Caco-2 (cell line): ENCODE results near the gene RNF112. TPM values are rescaled to one million over a fixed set of nuclear protein-coding genes. Genes with fewer than 3 reads are reported as not detected.

Source experiments
- BruUV-seq: library from RNA; stranded (reverse); fragments of 400-500 nt; replicated peaks from 2 replicates; lab custom pipeline; 2021; lab: Mats Ljungman, UMichigan
- CTCF ChIA-PET: fragments of 300-600 bp; sonication (Branson Sonifier 250); formaldehyde crosslinking; loops from one replicate; lab custom pipeline; 2022; ENCODE audit warnings: antibody characterized with exemption; lab: Charles Lee
- POLR2A ChIA-PET: fragments of 300-600 bp; sonication (Branson Sonifier 250); formaldehyde crosslinking; loops from one replicate; lab custom pipeline; 2022; ENCODE audit warnings: antibody characterized with exemption; lab: Charles Lee
- DNase-seq, 2 experiments: peaks; one replicate each; pipeline versions ENCODE4 v3.0.0 to v3.0.0-alpha.2; 2020 to 2022
- H3K27me3 ChIP-seq: replicated peaks from 2 replicates; pipeline ENCODE4 v1.6.0; 2011; ENCODE audit warnings: low read length; ENCODE audit not compliant: control insufficient read depth, insufficient read depth
- H3K36me3 ChIP-seq: 2 replicates; pipeline ENCODE4 v1.5.1; 2011; ENCODE audit warnings: low read length; ENCODE audit not compliant: control insufficient read depth, insufficient read depth
- H3K4me1 ChIP-seq: fragments of 250-450 bp; sonication (Bioruptor Pico); 2 replicates; pipeline ENCODE4 v1.5.1; 2020; ENCODE audit warnings: mild to moderate bottlenecking
- H3K4me3 ChIP-seq: 2 replicates; pipeline ENCODE4 v1.5.1; 2011; ENCODE audit warnings: low read depth, mild to moderate bottlenecking, control low read depth, low read length
- H3K9me3 ChIP-seq: fragments of 250-450 bp; sonication (Bioruptor Pico); 2 replicates; pipeline ENCODE4 v1.5.1; 2020; ENCODE audit warnings: mild to moderate bottlenecking, moderate library complexity
- H3K27ac Mint-ChIP-seq: one replicate; pipeline ENCODE4 v1.8.0; 2022; ENCODE audit warnings: mixed read lengths; ENCODE audit not compliant: unreplicated experiment
- H3K27me3 Mint-ChIP-seq: one replicate; pipeline ENCODE4 v1.8.0; 2022; ENCODE audit warnings: mixed read lengths; ENCODE audit not compliant: insufficient read depth, unreplicated experiment
- H3K36me3 Mint-ChIP-seq: one replicate; pipeline ENCODE4 v1.8.0; 2022; ENCODE audit warnings: mild to moderate bottlenecking, mixed read lengths; ENCODE audit not compliant: insufficient read depth, unreplicated experiment
- H3K4me1 Mint-ChIP-seq: one replicate; pipeline ENCODE4 v1.8.0; 2022; ENCODE audit warnings: low read depth, mixed read lengths; ENCODE audit not compliant: unreplicated experiment
- H3K4me3 Mint-ChIP-seq: one replicate; pipeline ENCODE4 v1.8.0; 2022; ENCODE audit warnings: mild to moderate bottlenecking, moderate library complexity, mixed read lengths; ENCODE audit not compliant: unreplicated experiment
- H3K9me3 Mint-ChIP-seq: one replicate; pipeline ENCODE4 v1.8.0; 2022; ENCODE audit warnings: mixed read lengths; ENCODE audit not compliant: unreplicated experiment
- intact Hi-C: fragments of 100-400 bp; cut with micrococcal nuclease; formaldehyde crosslinking; loops from one replicate; pipeline ENCODE4 v1.10.0; 2022; ENCODE audit not compliant: unreplicated experiment
- total RNA-seq: library from RNA; stranded (reverse); gene quantifications from 2 replicates; pipeline ENCODE4 v1.2.3, GENCODE V29; 2022
- TF ChIP-seq, protein P1 (sequence below), 2 experiments: fragments of 200-600 bp in 1 of 2; IDR thresholded peaks; 1 replicate in 1 of 2; 2 replicates in 1 of 2; pipeline versions ENCODE4 v1.5.1 to v1.8.0; 2011 to 2022; ENCODE audit warnings: antibody characterized with exemption in 1 of 2, control low read depth in 1 of 2, inconsistent platforms in 1 of 2, low read depth in 1 of 2, low read length in 1 of 2, mild to moderate bottlenecking in 1 of 2, moderate library complexity in 1 of 2; ENCODE audit not compliant: insufficient read depth in 1 of 2, severe bottlenecking in 1 of 2, unreplicated experiment in 1 of 2

RNF112 gene
- total RNA-seq, 1 experiment from 2014 or later = not detected

DNA sequence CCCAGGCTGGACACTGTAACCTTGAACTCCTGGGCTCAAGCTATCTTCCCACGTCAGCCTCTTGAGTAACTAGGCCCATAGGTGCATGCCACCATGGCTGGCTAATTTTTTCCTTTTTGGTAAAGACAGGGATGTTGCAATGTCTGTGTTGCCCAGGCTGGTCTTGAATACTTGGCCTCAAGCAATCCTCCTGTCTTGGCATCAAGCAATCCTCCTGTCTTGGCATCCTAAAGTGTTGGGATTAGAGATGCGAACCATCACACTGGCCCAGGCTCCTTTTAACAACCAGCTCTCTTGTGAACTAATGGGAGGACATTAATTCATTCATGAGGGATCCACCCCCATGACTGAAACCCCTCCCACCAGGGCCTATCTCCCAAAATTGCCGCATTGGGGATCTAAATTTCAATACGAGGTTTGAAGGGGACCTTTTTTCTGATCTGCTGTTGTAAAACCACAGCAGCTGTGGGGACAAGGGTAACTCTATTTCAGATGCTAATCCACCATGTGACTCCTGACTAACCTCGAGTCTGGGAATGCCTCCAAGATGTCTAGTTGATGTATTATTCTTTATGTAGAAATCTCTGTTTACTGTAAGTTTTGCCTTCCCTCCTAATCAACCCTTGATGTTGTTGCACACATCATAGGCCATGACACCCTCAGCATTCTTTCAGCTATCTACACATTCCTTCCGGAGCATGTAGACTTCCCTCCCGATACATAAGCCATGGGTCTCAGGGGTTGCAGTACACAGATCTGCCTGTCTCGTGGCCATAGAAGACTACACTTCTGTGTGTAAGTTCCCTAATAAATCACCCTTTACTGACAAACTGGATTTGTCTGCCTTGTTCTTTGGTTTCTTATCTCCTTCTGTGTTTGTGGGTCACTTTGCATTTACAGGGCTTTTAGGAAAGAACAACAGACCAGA is 37.6 kb downstream of the RNF112 start:
- CTCF ChIA-PET = interaction anchor here (2.8 kb wide), 1 partner anchor 86 kb away, joined by 44 read pairs; the partner anchor contains the start of gene B9D1
- H3K4me1 ChIP-seq = peaks cover 10% of the 10 kb centered on the region; the same call in 1 of the 2 replicates
- H3K27me3 ChIP-seq = no peaks in the 10 kb centered on the region; the same call in 1 of the 2 replicates
- peaks cover 5% of the 10 kb centered on the region for H3K27me3 Mint-ChIP-seq
- H3K9me3 ChIP-seq = peaks cover 16% of the 10 kb centered on the region
- no peak overlapping the region for H3K27ac Mint-ChIP-seq
- TF ChIP-seq, protein P1, sequence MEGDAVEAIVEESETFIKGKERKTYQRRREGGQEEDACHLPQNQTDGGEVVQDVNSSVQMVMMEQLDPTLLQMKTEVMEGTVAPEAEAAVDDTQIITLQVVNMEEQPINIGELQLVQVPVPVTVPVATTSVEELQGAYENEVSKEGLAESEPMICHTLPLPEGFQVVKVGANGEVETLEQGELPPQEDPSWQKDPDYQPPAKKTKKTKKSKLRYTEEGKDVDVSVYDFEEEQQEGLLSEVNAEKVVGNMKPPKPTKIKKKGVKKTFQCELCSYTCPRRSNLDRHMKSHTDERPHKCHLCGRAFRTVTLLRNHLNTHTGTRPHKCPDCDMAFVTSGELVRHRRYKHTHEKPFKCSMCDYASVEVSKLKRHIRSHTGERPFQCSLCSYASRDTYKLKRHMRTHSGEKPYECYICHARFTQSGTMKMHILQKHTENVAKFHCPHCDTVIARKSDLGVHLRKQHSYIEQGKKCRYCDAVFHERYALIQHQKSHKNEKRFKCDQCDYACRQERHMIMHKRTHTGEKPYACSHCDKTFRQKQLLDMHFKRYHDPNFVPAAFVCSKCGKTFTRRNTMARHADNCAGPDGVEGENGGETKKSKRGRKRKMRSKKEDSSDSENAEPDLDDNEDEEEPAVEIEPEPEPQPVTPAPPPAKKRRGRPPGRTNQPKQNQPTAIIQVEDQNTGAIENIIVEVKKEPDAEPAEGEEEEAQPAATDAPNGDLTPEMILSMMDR (IDR thresholded peaks at IDR 0.05; ENCODE audit: insufficient read depth in 1 of 2, low read depth in 1 of 2, low read length in 1 of 2, severe bottlenecking in 1 of 2, unreplicated experiment in 1 of 2) = no peak
- H3K4me3 ChIP-seq = no peak overlapping the region
- peaks cover 8% of the 10 kb centered on the region for H3K4me1 Mint-ChIP-seq
- H3K36me3 Mint-ChIP-seq = no peaks in the 10 kb centered on the region
- H3K4me3 Mint-ChIP-seq = no peak overlapping the region
- POLR2A ChIA-PET = interaction anchor here (0.6 kb wide), 1 partner anchor 70 kb away, joined by 3 read pairs; the partner anchor contains the start of gene MAPK7
- no peaks in the 10 kb centered on the region for H3K36me3 ChIP-seq
- BruUV-seq = no TSS peak
- peaks cover 25% of the 10 kb centered on the region for H3K9me3 Mint-ChIP-seq
- peak; percentile 48 to 54 for DNase-seq
- intact Hi-C loops = loop anchor here (5.0 kb wide), 2 partner anchors 41 to 71 kb away; partner anchors contain the start of gene MAPK7

- no TSS peak for BruUV-seq
- Histone ChIP-seq H3K9me3 (peaks cover 11% of the 10 kb centered on the region), H3K4me3 (no peak overlapping the region), H3K4me1 (peaks cover 10% of the 10 kb centered on the region; the same call in 1 of the 2 replicates), H3K36me3 (no peaks in the 10 kb centered on the region), H3K27me3 (no peaks in the 10 kb centered on the region; the same call in 1 of the 2 replicates)
- ChIA-PET CTCF (no interaction called here), POLR2A (no interaction called here)
- peaks cover 8% of the 10 kb centered on the region for H3K4me1 Mint-ChIP-seq
- H3K36me3 Mint-ChIP-seq = no peaks in the 10 kb centered on the region
- H3K9me3 Mint-ChIP-seq = peaks cover 15% of the 10 kb centered on the region
- no peak for DNase-seq
- H3K27me3 Mint-ChIP-seq = peaks cover 5% of the 10 kb centered on the region
- intact Hi-C loops = loop anchor here (5.0 kb wide), 2 partner anchors 42 to 72 kb away; partner anchors contain the start of gene MAPK7
- H3K4me3 Mint-ChIP-seq = no peak overlapping the region
- TF ChIP-seq, protein P1 (IDR thresholded peaks at IDR 0.05; ENCODE audit: insufficient read depth in 1 of 2, low read depth in 1 of 2, low read length in 1 of 2, severe bottlenecking in 1 of 2, unreplicated experiment in 1 of 2) = no peak
- no peak overlapping the region for H3K27ac Mint-ChIP-seq
Measured at GRCh38 chr17:19449656-19450055, 38.6 kb downstream of the RNF112 start.

GRCh38 chr17:19453296-19453695 is 42.3 kb downstream of the RNF112 start:
- H3K4me3 Mint-ChIP-seq = no peak overlapping the region
- intact Hi-C loops = no loop called here
- no peaks in the 10 kb centered on the region for H3K9me3 Mint-ChIP-seq
- H3K27ac Mint-ChIP-seq = no peak overlapping the region
- Histone ChIP-seq H3K36me3 (no peaks in the 10 kb centered on the region), H3K4me3 (no peak overlapping the region), H3K4me1 (peaks cover 10% of the 10 kb centered on the region; the same call in 1 of the 2 replicates), H3K9me3 (no peaks in the 10 kb centered on the region), H3K27me3 (no peaks in the 10 kb centered on the region; the same call in 1 of the 2 replicates)
- POLR2A ChIA-PET = no interaction called here
- CTCF ChIA-PET = no interaction called here
- no peak for DNase-seq
- no peaks in the 10 kb centered on the region for H3K36me3 Mint-ChIP-seq
- H3K27me3 Mint-ChIP-seq = peaks cover 5% of the 10 kb centered on the region
- TF ChIP-seq, protein P1 (IDR thresholded peaks at IDR 0.05; ENCODE audit: insufficient read depth in 1 of 2, low read depth in 1 of 2, low read length in 1 of 2, severe bottlenecking in 1 of 2, unreplicated experiment in 1 of 2) = no peak
- no TSS peak for BruUV-seq
- peaks cover 8% of the 10 kb centered on the region for H3K4me1 Mint-ChIP-seq
